Activated CD4-positive, alpha-beta T cell treated with anti-CD3 and anti-CD28 coated beads, Interleukin-10, Interleukin-2, amounts not matched to agents 100 ng/mL and 50 ng/mL, durations not matched to agents 16 hours and 8 hours (primary cell): ENCODE data around the gene MFSD6.

Experiments used
- DNase-seq: peaks from one replicate; pipeline ENCODE4 v3.0.0-alpha.2; 2020

MFSD6 gene

DNA sequence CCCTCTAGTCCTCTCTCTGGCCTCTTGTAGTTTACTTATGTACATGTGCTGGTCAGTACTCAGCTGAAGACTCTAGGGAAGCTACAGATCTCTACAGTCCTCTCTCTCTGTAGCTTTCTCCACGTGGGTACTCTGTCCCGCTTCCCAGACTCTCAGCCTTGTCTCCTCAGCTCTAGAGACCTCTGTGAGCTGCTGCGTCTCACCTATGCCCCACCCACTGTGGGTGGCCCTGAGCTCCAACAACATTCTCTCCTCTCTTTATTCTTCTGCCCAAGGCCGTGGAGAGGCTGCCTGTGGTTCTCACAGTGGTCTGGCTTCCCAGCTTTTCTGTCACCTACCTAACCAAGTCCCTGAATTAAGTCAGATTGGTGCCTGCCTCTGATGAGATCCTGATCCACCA, 33.4 kb downstream of the MFSD6 start:
- DNase-seq, result no peak

DNA sequence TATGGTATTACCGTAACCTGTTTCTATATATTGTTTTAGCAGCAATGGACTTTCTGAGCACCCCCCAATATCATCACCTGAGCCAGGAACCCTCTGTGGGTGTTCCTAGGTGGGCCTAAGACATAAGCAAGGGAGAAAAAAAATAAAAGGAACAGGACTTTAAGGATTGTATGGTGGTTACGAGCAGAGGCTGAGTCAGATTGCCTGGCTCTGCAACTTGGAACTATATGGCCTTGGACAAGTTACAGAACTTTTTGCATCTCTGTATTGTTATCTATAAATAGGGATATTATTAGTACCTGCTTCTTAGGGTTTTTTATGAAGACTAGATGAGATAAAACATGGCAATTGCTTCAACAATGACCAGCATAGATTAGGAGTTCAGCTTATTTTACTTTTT, 34.9 kb downstream of the MFSD6 start:
- no peak for DNase-seq

DNA sequence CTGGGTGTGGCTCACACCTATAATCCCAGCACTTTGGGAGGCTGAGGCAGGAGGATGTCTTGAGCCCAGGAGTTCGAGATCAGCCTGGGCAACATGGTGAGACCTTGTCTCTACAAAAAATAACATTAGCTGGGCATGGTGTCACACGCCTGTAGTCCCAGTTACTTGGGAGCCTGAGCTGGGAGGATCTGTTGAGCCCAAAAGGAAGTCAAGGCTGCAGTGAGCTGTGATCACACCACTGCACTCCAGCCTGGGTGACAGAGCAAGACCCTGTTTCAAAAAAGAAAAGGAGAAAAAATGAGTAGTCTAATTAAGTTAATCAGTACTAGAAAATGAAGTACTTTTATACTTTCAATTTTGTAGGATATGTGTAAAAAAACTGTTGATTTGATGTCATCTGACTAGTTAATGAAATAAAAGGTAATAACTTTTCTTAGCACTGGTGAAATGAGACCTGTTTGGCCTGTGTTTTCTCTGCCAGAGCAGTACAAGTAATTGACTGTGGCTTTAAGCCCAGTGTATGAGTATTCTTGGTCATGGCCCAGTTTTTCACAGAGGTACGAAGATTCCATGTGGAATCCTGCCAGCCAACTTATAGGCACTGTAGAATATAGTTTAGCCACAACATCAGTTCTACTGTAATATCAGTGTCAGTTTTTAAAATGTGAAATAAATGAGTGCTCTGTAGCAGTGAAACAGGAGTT, 35.8 kb downstream of the MFSD6 start:
- no peak for DNase-seq

DNA sequence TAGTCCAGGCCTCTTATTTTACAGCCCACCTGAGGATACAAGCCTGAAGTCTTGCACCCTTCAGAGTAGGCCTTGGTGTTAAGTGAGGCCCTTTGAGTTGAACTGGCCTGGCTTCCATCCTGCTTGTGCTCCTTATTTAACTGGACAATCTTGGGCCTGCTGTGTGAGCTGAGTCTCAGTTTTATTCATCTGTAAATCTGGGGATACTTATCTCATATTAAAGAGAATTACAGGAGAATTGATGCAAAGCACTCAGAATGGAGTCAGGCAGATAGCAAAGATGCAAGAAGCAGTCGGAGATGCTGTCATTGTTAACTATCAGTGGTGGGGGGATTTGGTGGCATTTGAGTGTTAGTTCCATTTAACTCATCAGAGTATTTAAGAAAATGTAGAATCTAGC, 36.8 kb downstream of the MFSD6 start:
- no peak for DNase-seq

DNA sequence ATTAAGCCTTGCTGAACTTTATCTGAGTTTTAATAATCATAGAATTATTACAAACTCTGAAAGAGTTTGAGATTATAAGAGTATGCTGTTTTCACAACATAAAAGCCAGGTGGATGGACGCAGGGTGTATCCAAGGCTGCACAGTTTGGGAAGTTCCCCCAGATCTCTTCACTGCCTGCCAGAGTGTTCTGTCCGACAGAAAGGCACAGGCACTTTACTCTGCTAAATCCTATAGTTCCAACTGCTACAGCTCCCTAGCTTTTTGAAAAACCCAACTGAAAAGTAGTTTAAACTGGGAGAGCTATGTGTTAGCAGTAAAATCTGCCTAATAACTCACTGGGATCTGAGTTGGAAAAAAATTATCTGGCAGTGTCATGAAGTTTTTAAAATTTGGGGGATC, 38.0 kb downstream of the MFSD6 start:
- DNase-seq, result no peak

GRCh38 chr2:190446750-190447516, 38.8 kb downstream of the MFSD6 start:
- DNase-seq, result no peak

DNA sequence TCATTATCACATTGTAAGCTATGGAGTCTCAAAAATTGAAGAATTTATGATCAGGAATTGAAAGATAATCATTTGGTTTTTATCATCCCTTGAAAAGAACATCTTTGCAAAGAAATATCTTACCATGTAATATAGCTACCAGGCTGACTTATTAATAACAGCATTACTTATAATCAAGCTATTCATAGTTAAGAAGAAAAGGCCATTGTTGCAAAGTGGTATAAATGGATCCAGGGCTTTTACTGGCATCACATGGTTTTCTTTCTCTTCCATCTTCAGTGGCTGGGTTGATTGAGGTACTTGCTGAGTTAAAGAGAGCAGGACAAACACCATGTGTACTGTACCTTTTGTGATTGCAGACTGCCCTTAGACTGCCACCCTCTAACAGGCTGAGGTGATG, 39.6 kb downstream of the MFSD6 start:
- no peak for DNase-seq

DNA sequence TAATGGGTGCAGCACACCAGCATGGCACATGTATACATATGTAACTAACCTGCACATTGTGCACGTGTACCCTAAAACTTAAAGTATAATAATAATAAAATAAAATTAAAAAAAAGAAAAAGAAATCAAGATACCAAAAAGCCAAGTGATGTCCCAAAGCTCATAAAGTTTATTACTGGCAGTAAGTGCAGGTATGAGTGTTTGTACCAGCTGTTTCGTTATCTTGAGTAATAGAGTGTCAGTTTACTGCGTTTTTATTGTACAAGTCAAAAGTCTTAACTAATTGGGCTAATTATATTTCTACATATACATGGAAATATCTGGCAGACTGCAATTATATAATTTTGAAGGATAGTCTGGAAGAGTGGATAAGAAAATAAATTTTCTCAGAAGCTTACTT, 41.8 kb downstream of the MFSD6 start:
- DNase-seq, result no peak

DNA sequence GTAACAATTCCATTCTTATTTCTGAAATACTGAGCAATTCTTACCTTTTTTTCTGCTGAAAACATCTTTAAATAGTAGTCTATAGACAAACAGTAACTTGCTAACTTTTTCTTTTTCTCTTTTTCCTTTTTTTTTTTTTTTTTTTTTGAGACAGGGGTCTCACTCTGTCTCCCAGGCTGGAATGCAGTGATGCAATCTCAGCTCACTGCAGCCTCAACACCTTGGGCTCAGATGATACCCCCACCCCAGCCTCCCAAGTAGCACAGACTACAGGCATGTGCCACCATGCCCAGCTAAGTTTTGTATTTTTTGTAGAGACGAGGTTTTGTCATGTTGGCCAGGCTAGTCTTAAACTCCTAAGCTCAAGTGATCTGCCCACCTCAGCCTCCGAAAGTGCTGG, 42.2 kb downstream of the MFSD6 start:
- no peak for DNase-seq

DNA sequence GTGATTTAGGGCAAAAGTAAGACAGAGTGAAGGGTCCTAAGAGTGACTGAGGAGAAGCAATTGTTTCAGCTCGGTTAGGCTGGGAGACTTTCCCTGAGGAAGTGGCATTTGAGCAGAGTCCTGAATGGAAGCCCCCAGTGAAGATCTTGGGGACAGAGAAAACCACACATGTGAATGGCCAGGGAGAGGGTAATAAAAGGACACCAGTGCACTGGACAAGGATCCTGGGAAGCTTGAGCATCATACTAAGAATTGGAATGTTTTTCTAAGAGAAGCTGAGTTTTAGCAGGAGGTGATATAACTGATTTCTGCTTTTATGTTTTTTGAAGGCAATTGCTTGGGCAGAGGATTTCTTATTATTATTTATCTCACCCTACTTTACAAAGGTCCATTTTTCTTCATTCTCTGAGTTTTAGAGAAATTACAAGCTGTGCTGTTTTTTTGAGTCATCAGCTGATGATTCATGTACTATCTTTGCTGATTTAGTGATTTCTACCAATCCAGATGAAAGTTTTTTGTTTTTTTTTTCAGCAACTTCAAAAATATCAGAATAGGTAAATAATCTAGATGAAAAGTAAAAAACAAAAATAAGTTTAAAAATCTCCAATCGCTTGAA, 43.5 kb downstream of the MFSD6 start:
- peak; percentile 7 for DNase-seq

GRCh38 chr2:190452433-190452832, 44.3 kb downstream of the MFSD6 start:
- peak; percentile 25 for DNase-seq

DNA sequence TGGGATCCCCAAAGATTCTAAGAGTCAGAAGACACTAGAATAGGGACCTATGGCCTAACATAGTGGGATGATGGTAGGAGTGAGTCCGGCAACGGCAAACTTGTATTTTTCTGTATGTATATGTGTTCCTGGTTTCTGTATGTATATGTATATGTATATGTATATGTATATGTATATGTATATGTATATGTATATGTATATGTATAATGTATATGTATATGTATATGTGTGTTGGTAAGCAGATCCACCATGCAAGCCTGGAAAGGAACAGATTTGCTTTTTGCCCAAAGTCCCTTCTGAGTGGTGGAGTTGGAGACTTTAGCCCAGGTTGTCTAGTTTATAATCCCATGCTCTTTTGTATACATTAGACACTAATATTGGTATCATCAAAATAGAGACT, 46.6 kb downstream of the MFSD6 start:
- DNase-seq, result no peak

DNA sequence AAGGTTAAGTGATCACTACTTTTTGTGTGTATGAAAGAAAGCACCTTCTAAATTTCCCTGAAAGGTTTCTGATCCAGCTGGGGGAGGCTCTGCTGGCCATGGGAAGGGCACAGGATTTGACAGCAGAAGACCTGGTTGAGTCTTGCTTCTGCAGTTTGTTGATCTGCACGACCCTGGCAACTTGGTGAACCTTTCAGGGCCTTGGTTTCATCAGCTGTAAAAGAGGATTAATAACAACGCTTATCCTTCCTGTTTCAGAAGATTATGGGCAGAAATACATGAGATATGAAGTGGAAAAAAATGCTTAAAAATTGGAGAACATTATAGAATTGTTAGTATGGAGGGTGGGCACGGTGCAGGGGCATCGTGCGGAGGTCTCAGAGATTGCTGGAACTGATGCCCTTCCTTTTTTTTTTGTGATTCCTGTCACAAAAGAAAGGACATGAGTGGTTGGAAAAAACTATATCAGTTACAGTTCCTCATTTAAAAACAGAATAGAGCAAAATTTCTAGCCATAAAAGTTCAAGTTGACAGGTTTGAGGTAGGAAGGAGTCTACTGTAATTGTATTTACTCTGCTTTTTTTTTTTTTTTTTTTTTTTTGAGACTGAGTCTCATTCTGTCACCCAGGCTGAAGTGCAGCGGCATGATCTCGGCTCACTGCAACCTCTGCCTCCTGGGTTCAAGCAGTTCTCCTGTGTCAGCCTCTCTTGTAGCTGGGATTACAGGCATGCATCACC, 47.4 kb downstream of the MFSD6 start:
- no peak for DNase-seq

- DNase-seq, result no peak
Measured at GRCh38 chr2:190456833-190457232, 48.7 kb downstream of the MFSD6 start.

- DNase-seq, result no peak
Measured at GRCh38 chr2:190457256-190457655, 49.1 kb downstream of the MFSD6 start.

DNA sequence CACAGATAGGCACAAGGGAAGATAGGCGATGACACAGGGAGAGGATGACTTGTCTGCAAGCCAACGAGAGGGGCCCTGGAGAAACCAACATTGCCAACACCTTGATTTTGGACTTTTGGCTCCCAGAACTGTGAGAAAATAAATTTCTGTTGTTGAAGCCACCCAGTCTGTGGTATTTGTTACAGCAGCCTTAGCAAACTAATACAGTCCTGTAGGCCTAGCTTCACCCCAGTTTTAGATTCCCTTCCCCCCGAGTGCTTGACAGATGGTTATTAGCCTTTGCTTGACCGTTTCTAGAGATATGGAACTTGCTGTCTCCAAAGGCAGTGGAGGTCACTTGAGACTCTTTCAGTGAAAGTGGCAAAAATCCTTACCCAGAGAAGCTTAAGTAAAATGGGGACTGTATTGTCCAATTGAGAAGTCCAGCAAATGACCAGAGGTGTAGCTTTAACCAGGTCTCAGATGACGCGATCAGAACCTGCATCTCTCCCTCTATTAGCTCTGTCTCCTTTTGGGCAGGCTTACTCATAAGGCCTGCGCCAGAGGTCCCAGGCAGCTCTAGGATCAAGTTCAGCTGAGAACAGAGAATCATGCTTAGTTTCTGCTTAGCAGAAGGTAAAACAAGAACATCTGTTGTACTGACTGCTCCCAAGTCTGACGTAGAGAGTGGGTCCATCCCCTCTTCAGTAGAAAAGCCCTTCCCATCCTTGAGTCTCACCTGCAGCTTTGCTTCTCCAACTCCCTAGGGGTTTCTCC, 50.4 kb downstream of the MFSD6 start:
- no peak for DNase-seq

GRCh38 chr2:190459881-190460280, 51.7 kb downstream of the MFSD6 start:
- DNase-seq, result no peak

DNA sequence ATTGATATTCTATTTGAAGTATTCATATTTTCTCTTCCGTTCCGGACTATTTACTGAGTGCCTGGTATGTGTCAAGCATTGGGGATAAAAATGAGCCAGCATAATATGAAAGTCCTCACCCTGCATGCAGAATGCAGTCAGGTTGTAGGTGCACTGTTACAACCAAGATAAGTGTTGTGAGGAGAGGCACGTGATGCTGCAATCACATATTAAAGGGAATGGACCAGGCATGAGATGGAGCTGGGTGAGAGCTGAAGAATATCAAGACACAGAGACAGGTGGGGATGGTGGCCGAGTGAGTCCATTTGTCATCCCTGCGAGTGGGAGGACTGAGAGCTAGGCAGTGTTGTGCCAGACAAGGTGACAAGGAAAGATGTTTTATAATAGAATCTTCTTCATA, 52.3 kb downstream of the MFSD6 start:
- DNase-seq, result no peak

DNA sequence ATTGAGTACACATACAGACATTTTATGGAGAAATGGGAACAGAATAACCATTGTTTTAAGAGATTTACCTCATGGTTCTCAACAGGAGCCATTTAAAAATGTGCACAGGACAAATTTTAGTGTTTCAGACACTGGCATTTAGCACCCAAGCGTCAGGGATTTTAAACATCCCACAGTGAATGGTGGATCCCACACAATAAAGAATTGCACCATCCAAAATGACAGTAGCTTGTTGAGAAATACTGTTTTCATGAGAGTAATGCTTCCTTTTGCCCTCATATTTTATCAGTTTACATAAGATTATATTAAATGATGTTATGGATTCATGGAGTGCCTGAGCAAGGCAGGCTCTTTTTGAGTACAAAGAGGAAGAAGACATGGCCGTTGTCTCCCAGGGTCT, 54.0 kb downstream of the MFSD6 start:
- no peak for DNase-seq

GRCh38 chr2:190462611-190463010, 54.5 kb downstream of the MFSD6 start:
- no peak for DNase-seq

DNA sequence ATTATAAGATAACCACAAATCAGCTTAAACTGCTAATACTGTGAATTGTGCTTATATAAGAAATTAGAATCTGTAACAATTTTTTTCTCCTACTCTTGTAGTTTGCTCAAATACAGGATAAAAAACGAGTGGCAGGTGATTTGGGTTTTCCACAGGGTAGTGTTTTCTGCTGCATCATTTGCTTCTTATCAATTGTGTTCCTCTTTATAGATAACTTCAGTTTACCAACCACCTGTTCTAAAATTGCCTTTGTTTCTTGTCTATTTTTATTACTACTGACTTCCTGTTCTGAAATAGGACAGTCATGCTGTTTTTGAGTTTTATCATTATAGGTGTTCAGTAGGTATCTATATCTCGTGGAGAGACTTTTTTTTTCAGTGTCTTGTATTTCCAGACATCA, 56.9 kb downstream of the MFSD6 start:
- no peak for DNase-seq

GRCh38 chr2:190466819-190467446, 58.8 kb downstream of the MFSD6 start:
- no peak for DNase-seq
